Hepatocyte (in vitro differentiated cells): ENCODE measurements around the gene ST3GAL5. TPM values are rescaled to one million over a fixed set of nuclear protein-coding genes. Genes with fewer than 3 reads are reported as not detected.
A peak's percentile ranks its signal among the peaks of the same experiment; 100 is the strongest.

Experiments
- DNase-seq: peaks from one replicate; pipeline ENCODE4 v3.0.0-alpha.2; 2016; ENCODE audit warnings: low spot score
- H2AFZ ChIP-seq: fragments of 200-600 bp; sonication (generic); 2 replicates; pipeline ENCODE4 v1.6.0; 2016; ENCODE audit warnings: antibody characterized with exemption, mild to moderate bottlenecking
- H3K27ac ChIP-seq: fragments of 200-600 bp; sonication (generic); 2 replicates; pipeline ENCODE4 v1.5.1; 2016; ENCODE audit warnings: mild to moderate bottlenecking
- H3K27me3 ChIP-seq: fragments of 200-600 bp; sonication (generic); 2 replicates; pipeline ENCODE4 v1.6.1; 2016
- H3K36me3 ChIP-seq: fragments of 200-600 bp; sonication (generic); replicated peaks from 2 replicates; pipeline ENCODE4 v1.5.1; 2016; ENCODE audit warnings: low read depth; ENCODE audit not compliant: insufficient read depth
- H3K4me1 ChIP-seq: fragments of 200-600 bp; sonication (generic); 2 replicates; pipeline ENCODE4 v1.5.1; 2016; ENCODE audit warnings: mild to moderate bottlenecking, moderate library complexity; ENCODE audit not compliant: insufficient read depth
- H3K4me2 ChIP-seq: fragments of 200-600 bp; sonication (generic); 2 replicates; pipeline ENCODE4 v1.6.0; 2016
- H3K4me3 ChIP-seq: fragments of 200-600 bp; sonication (generic); 2 replicates; pipeline ENCODE4 v1.5.1; 2016; ENCODE audit warnings: mild to moderate bottlenecking
- H3K79me2 ChIP-seq: fragments of 200-600 bp; sonication (generic); 2 replicates; pipeline ENCODE4 v1.6.0; 2017; ENCODE audit warnings: mild to moderate bottlenecking
- H3K9me2 ChIP-seq: fragments of 200-600 bp; sonication (generic); replicated peaks from 2 replicates; pipeline ENCODE4 v1.6.0; 2017; ENCODE audit warnings: mild to moderate bottlenecking; ENCODE audit not compliant: insufficient read depth
- H3K9me3 ChIP-seq: fragments of 200-600 bp; sonication (generic); 2 replicates; pipeline ENCODE4 v1.5.1; 2016; ENCODE audit warnings: low read depth, mild to moderate bottlenecking
- H4K20me1 ChIP-seq: fragments of 200-600 bp; sonication (generic); 2 replicates; pipeline ENCODE4 v1.6.0; 2016; ENCODE audit warnings: mild to moderate bottlenecking; ENCODE audit not compliant: insufficient read depth, poor library complexity, severe bottlenecking
- CTCF ChIP-seq: fragments of 200-600 bp; sonication (generic); IDR thresholded peaks from 2 replicates; pipeline ENCODE4 v1.5.1; 2016; ENCODE audit warnings: antibody characterized with exemption, mild to moderate bottlenecking; ENCODE audit not compliant: poor library complexity
- EZH2 ChIP-seq: fragments of 200-600 bp; sonication (generic); IDR thresholded peaks from 2 replicates; pipeline ENCODE4 v1.6.1; 2016; ENCODE audit warnings: antibody characterized with exemption, mild to moderate bottlenecking, borderline replicate concordance
- EZH2phosphoT487 ChIP-seq: fragments of 200-600 bp; sonication (generic); IDR thresholded peaks from one replicate; pipeline ENCODE4 v1.6.1; 2018; ENCODE audit warnings: antibody characterized with exemption, mild to moderate bottlenecking, low read depth, moderate library complexity; ENCODE audit not compliant: unreplicated experiment, severe bottlenecking
- WGBS: methylation state at CpG from one replicate; pipeline ENCODE4 v1.1.6; 2016; ENCODE audit warnings: low lambda C conversion rate; ENCODE audit errors: missing lambda C conversion rate; 5-methylcytosine and 5-hydroxymethylcytosine counted together
- polyA plus RNA-seq: library from polyadenylated mRNA; unstranded; fragments of >200 nt; fragmentation: Nextera tagmentation; extraction: Ambion mirVana; gene quantifications from 2 replicates; pipeline ENCODE4 v1.2.1, GENCODE V29; 2016
- total RNA-seq: library from RNA; depleted of rRNA; stranded (reverse); fragments of >200 nt; gene quantifications from 2 replicates; pipeline ENCODE4 v1.2.3, GENCODE V29; 2014

ST3GAL5 gene
- total and polyA plus RNA-seq, 2 experiments from 2014 or later: 24.7 to 25.6 TPM

GRCh38 chr2:85893428-85894258 lies 4.9 kb upstream of the ST3GAL5 start:
- no peak for DNase-seq
- TF ChIP-seq EZH2phosphoT487 (no peak), CTCF (no peak), EZH2 (no peak)
- Histone ChIP-seq H3K4me3 (no peak overlapping the region), H4K20me1 (no peaks in the 10 kb centered on the region), H3K27ac (peak overlapping the region; percentile 46), H3K9me2 (no peaks in the 10 kb centered on the region), H3K36me3 (no peaks in the 10 kb centered on the region), H3K9me3 (no peaks in the 10 kb centered on the region), H2AFZ (peak overlapping the region; percentile 20), H3K27me3 (no peaks in the 10 kb centered on the region), H3K4me1 (peaks cover 18% of the 10 kb centered on the region), H3K79me2 (no peaks in the 10 kb centered on the region), H3K4me2 (no peak overlapping the region)
- 42% methylated on average over 9 of the region's 9 CpGs for WGBS

- H3K79me2 ChIP-seq: peaks cover under 1% of the 10 kb centered on the region
- TF ChIP-seq EZH2 (no peak), CTCF (no peak), EZH2phosphoT487 (no peak)
- H3K4me3 ChIP-seq: no peak overlapping the region
- 95% methylated on average over 5 of the region's 5 CpGs for WGBS
- H3K4me1 ChIP-seq: peaks cover 19% of the 10 kb centered on the region
- no peaks in the 10 kb centered on the region for H3K36me3 ChIP-seq
- no peaks in the 10 kb centered on the region for H4K20me1 ChIP-seq
- H3K4me2 ChIP-seq: no peak overlapping the region
- no peak for DNase-seq
- H3K9me3 ChIP-seq: no peaks in the 10 kb centered on the region
- H2AFZ ChIP-seq: no peak overlapping the region
- no peak overlapping the region for H3K27ac ChIP-seq
- H3K27me3 ChIP-seq: no peaks in the 10 kb centered on the region
- H3K9me2 ChIP-seq: no peaks in the 10 kb centered on the region
These were observed 3.6 kb upstream of the ST3GAL5 start for GRCh38 chr2:85892216-85892944.

DNA sequence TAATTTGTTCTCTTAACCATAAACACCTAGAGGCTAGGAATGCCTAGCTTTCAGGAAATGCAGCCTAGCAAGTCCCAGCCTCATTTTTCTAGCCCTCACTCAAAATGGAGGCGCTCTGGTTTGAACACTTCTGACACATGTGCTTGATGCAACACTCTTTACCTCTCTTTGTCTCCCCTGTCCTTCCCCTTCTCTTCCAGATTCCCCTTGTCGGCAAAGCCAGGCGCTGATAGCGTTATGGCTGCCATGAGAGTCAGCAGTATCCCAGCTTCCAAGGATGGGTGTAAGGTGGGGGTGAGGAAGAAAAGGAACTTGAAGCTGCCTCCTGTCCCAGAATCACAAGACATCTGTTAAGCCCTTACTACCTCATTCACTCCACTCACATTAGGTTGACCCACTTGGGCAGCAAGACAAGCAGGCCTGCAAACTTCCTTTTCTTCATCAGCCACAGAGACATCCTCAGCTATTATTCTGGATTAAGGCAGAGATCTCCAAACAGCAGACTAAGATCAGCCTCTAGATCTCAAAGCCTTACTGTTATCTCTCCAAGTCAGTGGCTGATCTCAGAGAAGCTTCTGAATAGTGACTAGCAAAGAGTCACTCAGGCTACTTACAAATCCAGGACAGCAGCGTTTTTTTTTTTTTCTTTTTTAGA lies 1.9 kb upstream of the ST3GAL5 start:
- TF ChIP-seq CTCF (no peak), EZH2 (no peak), EZH2phosphoT487 (no peak)

More for the DNA sequence above, 1.9 kb upstream of the ST3GAL5 start:
- H3K9me3 ChIP-seq: no peaks in the 10 kb centered on the region
- whole genome bisulfite sequencing: 78% methylated on average over 5 of the region's 5 CpGs
- no peak overlapping the region for H3K27ac ChIP-seq
- H3K9me2 ChIP-seq: no peaks in the 10 kb centered on the region
- H3K4me1 ChIP-seq: peaks cover 32% of the 10 kb centered on the region
- no peak overlapping the region for H3K4me3 ChIP-seq
- no peak overlapping the region for H2AFZ ChIP-seq
- H3K79me2 ChIP-seq: peaks cover 13% of the 10 kb centered on the region
- H3K36me3 ChIP-seq: no peaks in the 10 kb centered on the region
- H4K20me1 ChIP-seq: no peaks in the 10 kb centered on the region
- peak overlapping the region; percentile 89 for H3K4me2 ChIP-seq
- H3K27me3 ChIP-seq: no peaks in the 10 kb centered on the region
- DNase-seq: no peak
